Measurements from ENCODE around the gene SMIM43.

SMIM43 gene

DNA sequence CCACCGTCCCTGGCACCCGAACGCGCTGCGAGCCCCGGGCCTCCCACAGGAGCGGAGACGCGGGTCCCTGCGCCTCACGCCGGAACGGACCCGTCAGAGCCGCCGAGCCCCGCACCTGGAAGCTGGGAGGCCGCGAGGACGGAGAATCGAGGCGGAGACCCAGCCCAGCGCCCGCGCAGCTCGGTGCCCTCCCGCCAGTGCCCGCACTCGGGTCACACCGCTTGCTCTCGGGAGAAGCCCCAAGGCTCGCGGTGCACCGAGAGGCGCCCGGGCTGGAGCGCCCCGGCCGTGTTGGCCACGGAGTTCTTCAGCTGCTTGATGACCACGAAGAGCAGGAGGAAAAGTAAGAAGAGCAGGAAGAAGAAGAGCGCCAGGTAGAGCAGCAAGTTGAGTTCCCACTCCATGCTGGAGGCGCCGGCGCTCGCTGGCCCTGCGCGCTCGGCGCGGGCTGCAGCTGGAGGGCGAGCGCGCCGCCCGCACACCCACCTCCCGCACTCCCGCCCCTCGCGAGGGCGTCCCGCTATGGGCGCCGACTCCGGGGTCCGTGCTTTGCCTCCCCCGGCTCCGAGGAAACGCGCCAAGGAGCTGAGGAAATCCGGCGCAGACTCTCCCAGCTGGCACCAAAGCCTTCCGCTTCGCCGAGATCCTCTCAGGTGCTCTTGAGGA lies at the start of gene SMIM43:
Gene SMIM43 (minus strand): TSS at position 463 of the 666 bp plus-strand sequence. CDS start 59 bp downstream, at position 404.
- intact Hi-C loops (cut with micrococcal nuclease) = no loop called here
- Mint-ChIP-seq H3K9me3 (no peaks in the 10 kb centered on the region), H3K36me3 (ENCODE audit: low read depth) (no peaks in the 10 kb centered on the region), H3K4me1 (ENCODE audit: low read depth) (no peaks in the 10 kb centered on the region), H3K27ac (no peak within 1 kb of the TSS), H3K27me3 (peaks cover 62% of the 10 kb centered on the region), H3K4me3 (no peak within 1 kb of the TSS)

DNA sequence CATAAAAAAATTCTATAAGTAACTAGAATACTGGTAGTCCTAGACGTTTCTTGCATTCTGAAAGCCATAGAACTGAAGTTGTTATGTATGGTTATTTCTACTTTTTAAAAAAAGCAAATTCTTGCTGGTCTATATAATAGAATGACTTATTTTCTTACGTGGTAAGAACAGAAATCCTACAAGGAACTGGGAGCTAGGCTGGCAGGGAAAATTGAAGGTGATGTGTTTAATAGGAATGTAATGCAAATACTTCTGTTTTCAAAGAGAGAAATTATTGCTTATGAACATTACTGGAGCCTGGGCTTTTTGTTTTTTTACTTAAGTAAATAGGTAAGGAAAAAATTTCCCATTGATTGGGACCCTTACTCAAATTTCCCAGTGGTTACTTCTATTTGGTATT lies 49.8 kb upstream of the SMIM43 start:
- Mint-ChIP-seq H3K27ac (no peak overlapping the region), H3K4me1 (ENCODE audit: low read depth) (peaks cover 5% of the 10 kb centered on the region), H3K36me3 (ENCODE audit: low read depth) (peaks cover 48% of the 10 kb centered on the region), H3K9me3 (no peaks in the 10 kb centered on the region), H3K4me3 (no peak overlapping the region), H3K27me3 (no peaks in the 10 kb centered on the region)
- intact Hi-C loops (cut with micrococcal nuclease) = no loop called here

DNA sequence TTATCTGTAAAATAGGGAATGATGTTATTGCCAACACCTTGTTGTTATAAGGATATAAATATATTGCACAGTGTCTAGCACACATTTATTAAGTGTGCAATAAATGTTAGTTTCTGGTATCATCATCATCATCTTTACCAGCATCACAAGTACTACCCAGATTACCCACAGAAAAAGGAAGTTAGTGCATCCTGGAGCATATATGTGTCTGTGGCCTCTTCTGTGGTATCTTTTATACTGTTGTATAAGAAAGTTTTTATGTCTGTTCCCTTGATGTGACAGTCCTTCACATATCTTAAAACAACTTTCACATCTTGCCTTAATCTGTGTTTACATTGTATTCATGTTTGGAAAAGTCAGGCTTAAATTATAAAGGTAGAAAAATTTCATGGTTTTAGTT lies 46.2 kb upstream of the SMIM43 start:
- intact Hi-C loops (cut with micrococcal nuclease) = no loop called here
- Mint-ChIP-seq H3K27me3 (no peaks in the 10 kb centered on the region), H3K9me3 (no peaks in the 10 kb centered on the region), H3K36me3 (ENCODE audit: low read depth) (peaks cover 67% of the 10 kb centered on the region), H3K4me3 (no peak overlapping the region), H3K27ac (no peak overlapping the region), H3K4me1 (ENCODE audit: low read depth) (no peaks in the 10 kb centered on the region)

DNA sequence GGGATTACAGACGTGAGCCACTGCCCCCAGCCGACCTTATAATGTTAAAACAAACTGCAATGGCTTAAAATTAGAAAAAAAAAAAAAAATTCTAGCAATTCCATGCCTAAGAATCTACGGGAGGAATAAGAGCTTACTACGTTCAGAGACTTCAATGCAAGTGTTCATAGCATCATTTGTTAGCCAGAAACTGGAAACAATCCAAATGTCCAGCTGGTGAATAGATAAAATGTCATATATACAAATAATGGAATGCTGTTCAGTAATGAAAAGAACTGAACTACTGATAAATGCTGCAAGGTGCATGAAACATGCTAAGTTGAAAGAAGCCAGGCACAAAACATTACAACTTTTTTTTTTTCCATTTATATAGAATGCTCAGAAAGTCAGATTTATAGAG lies 41.4 kb upstream of the SMIM43 start:
- H3K27ac Mint-ChIP-seq = no peak overlapping the region
- intact Hi-C loops (cut with micrococcal nuclease) = no loop called here
- no peaks in the 10 kb centered on the region for H3K27me3 Mint-ChIP-seq
- no peak overlapping the region for H3K4me3 Mint-ChIP-seq
- no peaks in the 10 kb centered on the region for H3K9me3 Mint-ChIP-seq
- H3K4me1 Mint-ChIP-seq (ENCODE audit: low read depth) = peaks cover 6% of the 10 kb centered on the region
- H3K36me3 Mint-ChIP-seq (ENCODE audit: low read depth) = peaks cover 73% of the 10 kb centered on the region

DNA sequence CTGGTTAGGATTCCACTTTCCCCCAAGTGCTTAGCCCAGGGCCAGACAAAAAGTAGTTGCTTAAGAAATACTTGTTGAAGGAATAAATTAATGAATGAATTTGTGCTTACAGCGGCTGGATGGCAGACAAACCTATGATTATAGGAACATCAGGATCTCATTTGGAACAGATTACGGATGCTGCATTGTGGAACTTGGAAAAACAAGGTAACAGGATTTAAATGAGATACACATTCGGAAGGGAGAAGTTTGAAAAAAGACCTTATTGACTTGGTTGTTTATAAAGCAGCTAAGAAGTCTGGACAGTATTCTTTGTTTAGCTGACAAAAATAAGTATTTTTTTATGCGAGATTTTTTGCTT lies 36.7 kb upstream of the SMIM43 start:
- Mint-ChIP-seq H3K4me1 (ENCODE audit: low read depth) (peaks cover 18% of the 10 kb centered on the region), H3K4me3 (peak overlapping the region; percentile 83), H3K36me3 (ENCODE audit: low read depth) (peaks cover 36% of the 10 kb centered on the region), H3K27ac (peak overlapping the region; percentile 89), H3K27me3 (no peaks in the 10 kb centered on the region), H3K9me3 (no peaks in the 10 kb centered on the region)
- intact Hi-C loops (cut with micrococcal nuclease) = loop anchor here (1.0 to 5.0 kb wide), 3 partner anchors 22 to 351 kb away; partner anchors contain the start of genes ANXA5, BLTP1 and CCNA2

DNA sequence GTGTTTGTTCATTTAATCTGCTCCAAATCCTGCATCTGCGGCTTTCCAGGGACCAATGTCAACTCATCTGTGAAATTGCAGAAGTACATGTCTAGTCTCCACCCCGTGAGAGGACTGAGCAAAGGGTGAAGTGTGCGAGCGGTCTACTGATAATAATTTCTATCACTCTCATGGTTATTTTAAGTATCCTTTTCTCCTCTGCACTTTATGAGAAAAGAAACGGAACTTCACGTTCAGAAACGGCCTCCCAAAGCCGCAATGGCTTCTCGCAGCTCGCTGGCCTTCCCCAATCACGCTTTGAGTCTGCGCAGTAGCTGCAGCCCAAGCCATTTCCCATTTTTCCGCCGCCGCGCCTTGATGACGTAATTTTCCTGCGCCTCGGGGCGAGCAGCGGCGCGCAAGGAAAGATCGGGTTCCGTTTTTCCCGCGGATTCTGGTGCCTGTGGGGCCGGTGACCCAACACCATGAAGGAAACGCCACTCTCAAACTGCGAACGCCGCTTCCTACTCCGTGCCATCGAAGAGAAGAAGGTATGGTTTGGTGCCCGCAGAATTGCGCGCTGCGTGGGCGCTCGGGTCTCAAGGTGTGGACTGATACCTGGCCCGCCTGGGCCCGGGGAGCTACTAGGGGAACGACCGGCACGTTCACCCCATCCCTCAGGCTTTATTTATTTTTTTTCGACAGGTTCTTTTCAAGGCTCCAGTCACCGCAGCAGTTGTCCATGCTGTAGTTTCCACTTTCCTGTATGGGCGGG lies 36.2 kb upstream of the SMIM43 start, which contains the start of gene EXOSC9:
Gene EXOSC9 (plus strand): TSS at position 363 of the 754 bp plus-strand sequence. CDS start 102 bp downstream, at position 465.
- Mint-ChIP-seq H3K27ac (peak within 1 kb of the TSS; percentile 89), H3K9me3 (no peaks in the 10 kb centered on the region), H3K36me3 (ENCODE audit: low read depth) (peaks cover 30% of the 10 kb centered on the region), H3K4me3 (peak within 1 kb of the TSS; percentile 83), H3K27me3 (peaks cover 2% of the 10 kb centered on the region), H3K4me1 (ENCODE audit: low read depth) (peaks cover 18% of the 10 kb centered on the region)
- intact Hi-C loops (cut with micrococcal nuclease) = loop anchor here (1.0 to 5.0 kb wide), 3 partner anchors 22 to 351 kb away; partner anchors contain the start of genes ANXA5, BLTP1 and CCNA2

DNA sequence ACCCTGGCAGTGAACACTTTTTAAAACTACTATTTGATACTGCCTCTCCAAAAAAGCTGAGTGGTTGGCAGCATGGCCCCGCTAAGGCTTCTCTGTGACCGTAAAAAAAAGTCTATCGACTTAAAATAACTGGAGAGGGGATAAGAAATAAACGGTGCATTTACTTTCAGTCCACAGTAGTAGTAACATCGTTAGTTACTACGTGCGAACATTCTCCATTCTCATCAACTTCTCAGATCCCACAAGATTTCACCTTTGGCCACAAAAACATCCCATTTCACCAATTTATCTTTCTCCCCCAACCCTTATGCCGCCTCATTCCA lies 35.6 kb upstream of the SMIM43 start:
- Mint-ChIP-seq H3K9me3 (no peaks in the 10 kb centered on the region), H3K27ac (peak overlapping the region; percentile 89), H3K4me3 (peak overlapping the region; percentile 83), H3K27me3 (peaks cover 5% of the 10 kb centered on the region), H3K36me3 (ENCODE audit: low read depth) (peaks cover 25% of the 10 kb centered on the region), H3K4me1 (ENCODE audit: low read depth) (peaks cover 18% of the 10 kb centered on the region)
- intact Hi-C loops (cut with micrococcal nuclease) = loop anchor here (5.0 kb wide), 1 partner anchor 352 kb away; the partner anchor contains the start of gene BLTP1

DNA sequence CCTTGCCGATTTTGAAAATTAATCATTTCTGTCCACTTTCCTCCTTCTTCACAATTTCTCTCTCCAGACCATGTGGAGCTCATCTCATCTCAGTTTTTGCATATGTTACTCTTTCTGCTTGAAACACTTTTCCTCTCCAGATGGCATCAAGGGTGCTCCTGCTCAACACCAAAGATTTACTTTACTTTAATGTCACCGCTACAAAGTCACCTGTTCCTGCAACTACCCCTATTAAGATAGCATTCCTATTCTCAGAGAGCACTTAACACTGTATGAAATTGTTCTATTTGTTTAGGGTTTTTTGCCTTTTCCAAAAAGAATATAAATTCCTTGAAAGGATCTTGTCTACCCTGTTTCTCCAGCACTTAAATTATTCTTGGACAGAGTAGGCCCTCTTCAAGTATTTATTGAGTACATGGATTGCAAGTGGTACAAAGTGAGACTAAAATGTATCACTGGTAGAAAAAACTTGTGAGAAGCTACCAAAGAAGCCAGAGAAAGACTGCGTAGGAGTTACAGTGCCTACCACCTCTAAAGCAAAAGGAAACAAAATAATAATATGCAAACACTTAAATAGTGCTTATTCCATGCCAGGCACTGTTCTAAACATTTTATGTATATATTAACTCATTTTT lies 35.0 kb upstream of the SMIM43 start:
- H3K27ac Mint-ChIP-seq = no peak overlapping the region
- H3K36me3 Mint-ChIP-seq (ENCODE audit: low read depth) = peaks cover 19% of the 10 kb centered on the region
- peaks cover 18% of the 10 kb centered on the region for H3K4me1 Mint-ChIP-seq (ENCODE audit: low read depth)
- peaks cover 9% of the 10 kb centered on the region for H3K27me3 Mint-ChIP-seq
- H3K4me3 Mint-ChIP-seq = no peak overlapping the region
- H3K9me3 Mint-ChIP-seq = no peaks in the 10 kb centered on the region
- intact Hi-C loops (cut with micrococcal nuclease) = loop anchor here (5.0 kb wide), 1 partner anchor 352 kb away; the partner anchor contains the start of gene BLTP1

DNA sequence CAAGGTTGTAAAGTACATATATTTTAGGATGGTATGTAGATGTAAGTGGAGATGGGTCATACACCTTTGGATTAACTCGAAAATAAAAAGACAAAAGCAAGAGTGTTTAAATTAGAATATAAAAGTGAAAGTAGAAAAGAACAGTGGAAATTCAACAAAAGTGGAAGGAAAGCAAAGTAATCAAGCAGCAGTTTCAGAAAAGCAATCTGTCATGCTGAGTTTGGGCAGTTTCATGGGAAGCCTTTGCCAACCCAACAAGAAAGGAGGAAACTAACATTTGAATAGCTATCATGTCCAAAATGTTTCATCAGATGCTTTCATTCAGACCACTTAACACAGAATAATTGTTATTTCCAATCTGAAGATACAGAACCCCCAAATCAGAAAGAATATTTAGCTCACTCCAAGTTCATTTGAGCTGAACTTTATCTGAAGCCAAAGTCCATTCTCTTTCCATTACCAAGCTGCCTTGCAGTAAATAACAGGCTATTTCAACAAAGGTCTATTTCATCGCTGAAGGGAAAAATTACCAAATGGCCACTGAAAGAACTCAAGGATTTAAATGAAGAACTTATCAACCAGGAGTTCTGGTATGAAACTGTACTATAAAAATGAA lies 34.4 kb upstream of the SMIM43 start:
- peaks cover 12% of the 10 kb centered on the region for H3K36me3 Mint-ChIP-seq (ENCODE audit: low read depth)
- H3K27me3 Mint-ChIP-seq = peaks cover 14% of the 10 kb centered on the region
- no peak overlapping the region for H3K27ac Mint-ChIP-seq
- intact Hi-C loops (cut with micrococcal nuclease) = no loop called here
- no peaks in the 10 kb centered on the region for H3K9me3 Mint-ChIP-seq
- no peak overlapping the region for H3K4me3 Mint-ChIP-seq
- H3K4me1 Mint-ChIP-seq (ENCODE audit: low read depth) = peaks cover 18% of the 10 kb centered on the region

DNA sequence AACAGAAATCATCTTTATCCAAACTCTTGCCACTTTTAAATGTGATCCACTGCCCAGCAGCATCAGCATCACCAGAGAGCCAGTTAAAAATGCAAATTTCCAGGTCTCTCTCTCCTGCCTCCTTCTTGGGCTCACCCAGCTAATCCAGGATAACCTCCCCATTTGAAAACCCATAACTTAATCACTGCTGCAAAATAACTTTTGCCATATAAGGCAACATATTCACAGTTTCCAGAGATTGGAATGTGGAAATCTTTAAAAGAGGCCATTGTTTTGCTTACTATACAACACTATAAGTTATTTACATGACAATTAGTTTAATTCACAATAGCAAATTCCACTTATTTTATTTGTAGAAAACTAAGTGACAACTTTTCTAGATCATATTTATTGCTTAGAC lies 31.3 kb upstream of the SMIM43 start:
- peaks cover 12% of the 10 kb centered on the region for H3K4me1 Mint-ChIP-seq (ENCODE audit: low read depth)
- H3K9me3 Mint-ChIP-seq = no peaks in the 10 kb centered on the region
- H3K4me3 Mint-ChIP-seq = no peak overlapping the region
- H3K36me3 Mint-ChIP-seq (ENCODE audit: low read depth) = no peaks in the 10 kb centered on the region
- H3K27me3 Mint-ChIP-seq = peaks cover 17% of the 10 kb centered on the region
- no peak overlapping the region for H3K27ac Mint-ChIP-seq
- intact Hi-C loops (cut with micrococcal nuclease) = no loop called here

DNA sequence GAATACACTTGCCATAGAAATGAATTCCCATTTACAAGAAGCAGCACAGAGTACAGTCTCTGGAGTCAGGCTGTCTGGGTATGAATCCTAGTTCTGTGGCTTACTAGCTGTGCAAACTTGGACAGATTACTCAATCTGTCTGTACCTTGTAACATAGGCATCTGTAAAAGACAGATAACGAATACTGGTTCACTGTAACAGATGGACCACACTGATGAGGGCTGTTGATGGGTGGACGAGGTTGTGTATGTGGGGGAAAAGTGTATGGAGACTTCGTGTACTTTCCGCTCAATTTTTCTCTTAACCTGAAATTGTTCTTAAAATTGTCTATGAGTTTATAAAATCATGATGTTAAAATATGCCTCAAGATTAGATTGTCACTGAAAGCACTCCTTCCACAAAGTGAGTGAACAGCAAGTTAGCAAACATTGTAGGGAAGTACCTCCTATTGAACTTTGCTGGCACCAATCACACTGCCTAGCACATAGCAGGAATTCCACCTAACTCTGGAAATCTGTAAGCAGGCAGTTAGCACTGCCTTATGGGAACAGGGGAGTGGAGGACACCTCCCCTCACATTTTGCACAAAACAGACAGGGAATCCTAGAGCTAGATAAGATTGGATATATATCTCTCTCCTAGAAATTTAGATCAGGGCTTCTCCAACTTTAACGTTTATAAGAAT lies 29.7 kb upstream of the SMIM43 start:
- H3K27ac Mint-ChIP-seq = no peak overlapping the region
- intact Hi-C loops (cut with micrococcal nuclease) = no loop called here

DNA sequence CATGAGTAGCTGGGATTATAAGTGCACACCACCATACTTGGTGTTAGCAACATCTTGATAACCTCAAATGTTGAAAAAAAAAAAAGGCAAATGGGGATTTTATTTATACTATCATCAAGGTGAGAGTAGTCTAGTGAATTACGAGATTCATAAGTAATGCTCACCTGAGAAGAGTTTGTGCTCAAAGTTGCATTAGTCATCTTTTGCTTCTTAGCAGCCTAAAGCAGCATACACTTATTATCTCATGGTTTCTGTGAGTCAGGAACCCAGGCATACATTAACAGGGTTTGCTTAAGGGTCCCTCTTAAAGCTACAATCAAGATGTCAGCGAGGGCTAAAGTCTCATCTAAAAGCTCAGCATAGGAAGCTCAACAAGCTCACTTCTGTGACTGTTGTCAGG lies 28.0 kb upstream of the SMIM43 start:
- H3K9me3 Mint-ChIP-seq = no peaks in the 10 kb centered on the region
- intact Hi-C loops (cut with micrococcal nuclease) = no loop called here
- no peak overlapping the region for H3K27ac Mint-ChIP-seq
- no peaks in the 10 kb centered on the region for H3K36me3 Mint-ChIP-seq (ENCODE audit: low read depth)
- peaks cover 9% of the 10 kb centered on the region for H3K4me1 Mint-ChIP-seq (ENCODE audit: low read depth)
- no peak overlapping the region for H3K4me3 Mint-ChIP-seq
- peaks cover 28% of the 10 kb centered on the region for H3K27me3 Mint-ChIP-seq

More for the DNA sequence above, 29.7 kb upstream of the SMIM43 start:
- H3K4me3 Mint-ChIP-seq = no peak overlapping the region
- H3K9me3 Mint-ChIP-seq = no peaks in the 10 kb centered on the region
- peaks cover 5% of the 10 kb centered on the region for H3K4me1 Mint-ChIP-seq (ENCODE audit: low read depth)
- H3K27me3 Mint-ChIP-seq = peaks cover 21% of the 10 kb centered on the region
- no peaks in the 10 kb centered on the region for H3K36me3 Mint-ChIP-seq (ENCODE audit: low read depth)

DNA sequence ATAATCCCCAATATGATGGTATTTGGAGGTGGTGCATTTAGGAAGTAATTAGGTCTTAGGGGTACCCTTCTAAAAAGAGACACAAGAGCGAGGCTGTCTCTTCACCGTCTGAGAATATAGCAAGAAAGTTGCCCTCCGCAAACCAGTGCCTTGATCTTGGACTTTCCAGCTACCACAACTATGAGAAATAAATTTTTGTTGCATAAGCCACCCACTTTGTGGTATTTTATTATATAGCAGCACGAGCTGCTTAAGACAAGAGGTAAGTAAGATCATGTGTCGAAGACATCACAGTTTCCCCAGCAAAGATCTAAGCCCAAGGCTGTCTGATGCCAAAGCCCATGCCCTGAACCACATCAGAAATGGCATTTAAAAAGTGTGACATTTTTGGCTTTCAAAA lies 26.5 kb upstream of the SMIM43 start:
- peaks cover 10% of the 10 kb centered on the region for H3K4me1 Mint-ChIP-seq (ENCODE audit: low read depth)
- intact Hi-C loops (cut with micrococcal nuclease) = no loop called here
- no peaks in the 10 kb centered on the region for H3K36me3 Mint-ChIP-seq (ENCODE audit: low read depth)
- H3K27me3 Mint-ChIP-seq = peaks cover 32% of the 10 kb centered on the region
- H3K9me3 Mint-ChIP-seq = no peaks in the 10 kb centered on the region
- H3K4me3 Mint-ChIP-seq = no peak overlapping the region
- no peak overlapping the region for H3K27ac Mint-ChIP-seq

All from dendritic cell treated with granulocyte-macrophage colony-stimulating factor and Interleukin-4, amounts not matched to agents 40 ng/mL and 50 ng/mL, for 4 days (primary cell).